Measurements from ENCODE around the gene ABHD12.

DNA sequence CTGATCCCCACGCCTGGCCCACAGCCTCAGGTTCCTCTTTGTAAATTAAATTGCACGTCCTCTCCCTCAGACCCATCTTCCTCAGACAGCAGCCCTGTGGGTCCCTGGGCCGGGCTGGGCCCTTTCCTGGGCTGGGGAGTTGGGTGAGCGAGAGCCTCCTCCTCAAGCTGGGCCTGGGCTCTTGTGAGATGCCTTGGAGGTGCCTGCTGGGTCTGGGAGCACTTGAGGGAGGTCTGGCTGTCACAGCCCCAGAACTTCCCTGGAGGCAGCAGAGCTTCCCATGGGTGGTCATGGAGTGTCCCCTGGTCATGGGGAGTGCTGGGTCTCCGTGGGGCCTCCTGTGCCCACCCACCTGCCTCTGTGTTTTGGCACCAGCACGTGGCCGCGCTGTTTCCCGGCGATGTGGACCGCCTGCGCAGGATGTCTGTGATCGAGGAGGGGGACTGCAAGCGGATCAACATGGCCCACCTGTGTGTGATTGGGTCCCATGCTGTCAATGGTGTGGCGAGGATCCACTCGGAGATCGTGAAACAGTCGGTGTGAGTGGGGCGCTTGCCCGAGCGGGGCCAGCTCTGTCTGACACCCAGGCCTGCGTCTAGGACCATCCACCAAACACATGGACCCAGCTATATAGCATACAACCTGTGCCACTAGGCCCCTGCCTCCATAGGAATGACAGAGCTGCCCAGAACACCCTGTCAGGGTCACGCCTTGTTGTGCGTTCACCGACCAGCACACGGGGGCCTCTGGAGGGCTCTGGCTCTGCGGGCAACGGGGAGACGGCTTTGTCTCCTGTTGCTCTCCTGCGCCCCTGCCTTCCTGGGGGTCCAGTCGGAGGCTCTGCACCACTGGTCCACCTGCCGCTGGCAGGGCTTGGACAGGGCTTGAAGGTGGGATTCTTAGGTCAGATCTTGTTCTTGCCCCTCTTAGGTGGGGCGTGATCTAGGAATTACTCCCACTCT, 109.8 kb downstream of the ABHD12 start:
- TF ChIP-seq, protein P1, sequence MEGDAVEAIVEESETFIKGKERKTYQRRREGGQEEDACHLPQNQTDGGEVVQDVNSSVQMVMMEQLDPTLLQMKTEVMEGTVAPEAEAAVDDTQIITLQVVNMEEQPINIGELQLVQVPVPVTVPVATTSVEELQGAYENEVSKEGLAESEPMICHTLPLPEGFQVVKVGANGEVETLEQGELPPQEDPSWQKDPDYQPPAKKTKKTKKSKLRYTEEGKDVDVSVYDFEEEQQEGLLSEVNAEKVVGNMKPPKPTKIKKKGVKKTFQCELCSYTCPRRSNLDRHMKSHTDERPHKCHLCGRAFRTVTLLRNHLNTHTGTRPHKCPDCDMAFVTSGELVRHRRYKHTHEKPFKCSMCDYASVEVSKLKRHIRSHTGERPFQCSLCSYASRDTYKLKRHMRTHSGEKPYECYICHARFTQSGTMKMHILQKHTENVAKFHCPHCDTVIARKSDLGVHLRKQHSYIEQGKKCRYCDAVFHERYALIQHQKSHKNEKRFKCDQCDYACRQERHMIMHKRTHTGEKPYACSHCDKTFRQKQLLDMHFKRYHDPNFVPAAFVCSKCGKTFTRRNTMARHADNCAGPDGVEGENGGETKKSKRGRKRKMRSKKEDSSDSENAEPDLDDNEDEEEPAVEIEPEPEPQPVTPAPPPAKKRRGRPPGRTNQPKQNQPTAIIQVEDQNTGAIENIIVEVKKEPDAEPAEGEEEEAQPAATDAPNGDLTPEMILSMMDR (IDR thresholded peaks at IDR 0.05), result no peak
- no peak for TF ChIP-seq POLR2AphosphoS5 (IDR thresholded peaks at IDR 0.05)
